ENCODE data around the gene IMP4. TPM values are rescaled to one million over a fixed set of nuclear protein-coding genes. Genes with fewer than 3 reads are reported as not detected.

The IMP4 gene
- total RNA-seq, 1 donor from 2014 or later, result 140 TPM

DNA sequence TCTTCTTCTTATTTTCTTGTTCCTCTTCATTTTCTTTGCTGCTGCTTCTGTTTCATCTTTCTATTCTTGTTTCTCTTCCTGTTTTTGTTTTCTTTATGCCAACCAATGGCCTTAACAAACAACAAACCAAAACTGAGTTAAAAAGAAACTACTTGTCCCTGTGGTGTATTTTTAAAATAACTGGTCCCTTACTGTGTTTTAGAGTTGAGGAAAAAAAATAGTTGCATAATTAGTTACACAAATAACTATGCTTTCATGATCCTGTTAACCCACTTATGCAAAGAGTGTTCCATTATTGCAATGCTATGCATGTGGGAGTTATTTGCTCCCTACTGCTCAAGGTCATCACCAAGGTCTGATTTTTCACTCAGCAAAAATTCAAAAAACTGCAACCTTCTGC, 39.5 kb upstream of the IMP4 start:
- ChIA-PET POLR2A (no interaction called here), CTCF (no interaction called here)
- no peak overlapping the region for H3K4me3 Mint-ChIP-seq
- H3K36me3 Mint-ChIP-seq (ENCODE audit: low read depth), result no peaks in the 10 kb centered on the region
- H3K27me3 Mint-ChIP-seq, result peaks cover 15% of the 10 kb centered on the region
- DNase-seq (no peak), ATAC-seq (ENCODE audit: low read depth) (no peak)
- TF ChIP-seq, protein P1, sequence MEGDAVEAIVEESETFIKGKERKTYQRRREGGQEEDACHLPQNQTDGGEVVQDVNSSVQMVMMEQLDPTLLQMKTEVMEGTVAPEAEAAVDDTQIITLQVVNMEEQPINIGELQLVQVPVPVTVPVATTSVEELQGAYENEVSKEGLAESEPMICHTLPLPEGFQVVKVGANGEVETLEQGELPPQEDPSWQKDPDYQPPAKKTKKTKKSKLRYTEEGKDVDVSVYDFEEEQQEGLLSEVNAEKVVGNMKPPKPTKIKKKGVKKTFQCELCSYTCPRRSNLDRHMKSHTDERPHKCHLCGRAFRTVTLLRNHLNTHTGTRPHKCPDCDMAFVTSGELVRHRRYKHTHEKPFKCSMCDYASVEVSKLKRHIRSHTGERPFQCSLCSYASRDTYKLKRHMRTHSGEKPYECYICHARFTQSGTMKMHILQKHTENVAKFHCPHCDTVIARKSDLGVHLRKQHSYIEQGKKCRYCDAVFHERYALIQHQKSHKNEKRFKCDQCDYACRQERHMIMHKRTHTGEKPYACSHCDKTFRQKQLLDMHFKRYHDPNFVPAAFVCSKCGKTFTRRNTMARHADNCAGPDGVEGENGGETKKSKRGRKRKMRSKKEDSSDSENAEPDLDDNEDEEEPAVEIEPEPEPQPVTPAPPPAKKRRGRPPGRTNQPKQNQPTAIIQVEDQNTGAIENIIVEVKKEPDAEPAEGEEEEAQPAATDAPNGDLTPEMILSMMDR (IDR thresholded peaks at IDR 0.05), result no peak
- H3K9me3 Mint-ChIP-seq, result no peaks in the 10 kb centered on the region
- H3K27ac Mint-ChIP-seq, result no peak overlapping the region
- intact Hi-C loops (cut with micrococcal nuclease), result no loop called here
- H3K4me1 Mint-ChIP-seq, result no peaks in the 10 kb centered on the region

GRCh38 chr2:130304726-130305125, 38.0 kb upstream of the IMP4 start:
- DNase-seq (no peak), ATAC-seq (ENCODE audit: low read depth) (no peak)
- no peak overlapping the region for H3K4me3 Mint-ChIP-seq
- H3K27me3 Mint-ChIP-seq, result peaks cover 9% of the 10 kb centered on the region
- TF ChIP-seq, protein P1 (IDR thresholded peaks at IDR 0.05), result no peak
- ChIA-PET CTCF (no interaction called here), POLR2A (no interaction called here)
- no peak overlapping the region for H3K27ac Mint-ChIP-seq
- H3K36me3 Mint-ChIP-seq (ENCODE audit: low read depth), result no peaks in the 10 kb centered on the region
- intact Hi-C loops (cut with micrococcal nuclease), result no loop called here
- H3K9me3 Mint-ChIP-seq, result no peaks in the 10 kb centered on the region
- H3K4me1 Mint-ChIP-seq, result no peaks in the 10 kb centered on the region

- intact Hi-C loops (cut with micrococcal nuclease), result no loop called here
- Mint-ChIP-seq H3K4me1 (no peaks in the 10 kb centered on the region), H3K27me3 (peaks cover 2% of the 10 kb centered on the region), H3K27ac (no peak overlapping the region), H3K36me3 (ENCODE audit: low read depth) (no peaks in the 10 kb centered on the region), H3K9me3 (no peaks in the 10 kb centered on the region), H3K4me3 (no peak overlapping the region)
- POLR2A ChIA-PET, result no interaction called here
- ATAC-seq (ENCODE audit: low read depth) (no peak), DNase-seq (no peak)
- TF ChIP-seq, protein P1 (IDR thresholded peaks at IDR 0.05), result no peak
- CTCF ChIA-PET, result no interaction called here
These were observed 34.8 kb upstream of the IMP4 start for GRCh38 chr2:130307850-130308249.

DNA sequence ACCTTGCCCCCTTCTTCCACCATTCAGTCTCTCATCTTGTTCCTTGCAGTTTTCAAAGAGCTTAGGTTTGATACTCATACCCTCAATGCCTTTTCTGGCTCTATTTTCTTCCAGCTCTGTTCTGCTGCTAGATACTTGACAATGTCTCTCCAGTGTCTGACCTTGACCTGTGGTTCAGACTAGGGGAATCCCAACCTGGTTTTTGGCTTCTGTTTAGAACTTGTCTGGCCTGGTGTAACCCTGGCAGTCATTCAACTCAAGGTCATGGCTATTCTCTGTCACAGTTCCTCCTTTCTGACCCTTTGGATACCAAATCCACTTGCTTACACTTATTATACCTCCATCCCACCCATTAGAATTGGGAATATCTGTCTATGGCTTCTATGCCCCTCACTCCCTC, 31.8 kb upstream of the IMP4 start:
- ChIA-PET POLR2A (no interaction called here), CTCF (no interaction called here)
- Mint-ChIP-seq H3K36me3 (ENCODE audit: low read depth) (no peaks in the 10 kb centered on the region), H3K27ac (no peak overlapping the region), H3K4me1 (no peaks in the 10 kb centered on the region), H3K9me3 (no peaks in the 10 kb centered on the region), H3K4me3 (no peak overlapping the region), H3K27me3 (peaks cover 4% of the 10 kb centered on the region)
- DNase-seq (no peak), ATAC-seq (ENCODE audit: low read depth) (no peak)
- intact Hi-C loops (cut with micrococcal nuclease), result no loop called here
- TF ChIP-seq, protein P1 (IDR thresholded peaks at IDR 0.05), result no peak

DNA sequence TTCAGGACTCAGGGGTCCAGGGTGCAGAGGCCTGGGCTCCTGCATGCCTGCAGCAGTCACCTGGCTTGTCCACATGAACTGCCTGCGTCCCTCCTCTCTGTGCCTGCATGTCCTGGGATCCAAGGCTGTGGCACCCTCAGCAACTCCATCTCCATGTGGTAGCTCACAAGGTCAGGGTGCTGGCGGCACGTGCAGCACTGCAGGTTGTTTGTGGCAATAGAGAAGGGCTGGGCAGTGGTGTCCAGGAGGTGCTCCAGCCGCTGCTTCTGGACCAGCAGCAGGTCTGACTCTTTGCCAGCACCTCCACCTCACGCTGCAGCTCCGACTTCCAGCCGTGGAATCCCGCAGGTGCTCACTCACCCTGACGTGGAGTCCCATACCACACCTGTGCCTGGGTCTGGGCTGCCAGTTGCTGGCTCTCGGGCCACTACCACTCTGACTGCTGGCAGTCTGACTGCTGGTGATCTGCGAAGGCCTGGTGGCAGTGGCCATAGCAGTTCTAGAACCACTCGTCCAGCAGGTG, 28.8 kb upstream of the IMP4 start:
- H3K9me3 Mint-ChIP-seq, result no peaks in the 10 kb centered on the region

More for the DNA sequence above, 28.8 kb upstream of the IMP4 start:
- no peak for ATAC-seq (ENCODE audit: low read depth)
- Mint-ChIP-seq H3K4me3 (no peak overlapping the region), H3K36me3 (ENCODE audit: low read depth) (no peaks in the 10 kb centered on the region), H3K4me1 (no peaks in the 10 kb centered on the region), H3K27me3 (peaks cover 4% of the 10 kb centered on the region), H3K27ac (no peak overlapping the region)
- intact Hi-C loops (cut with micrococcal nuclease), result no loop called here
- ChIA-PET CTCF (no interaction called here), POLR2A (no interaction called here)
- DNase-seq, result no peak
- TF ChIP-seq, protein P1 (IDR thresholded peaks at IDR 0.05), result no peak

Data from activated B cell treated with CpG ODN at 0.5 μM for 24 hours (primary cell).